GM23338 (cell line): ENCODE results near the gene SYT12. TPM values are rescaled to one million over a fixed set of nuclear protein-coding genes. Genes with fewer than 3 reads are reported as not detected.

Experiments
- CREB1 ChIP-seq: fragments of 250-450 bp; sonication (Bioruptor Pico); IDR thresholded peaks from 2 replicates; pipeline ENCODE4 v1.5.0; 2020; ENCODE audit warnings: low read depth, mild to moderate bottlenecking, moderate library complexity
- EZH2 ChIP-seq: fragments of 200-600 bp; sonication (generic); IDR thresholded peaks from one replicate; pipeline ENCODE4 v1.8.0; 2017; ENCODE audit warnings: antibody characterized with exemption, mild to moderate bottlenecking, low read depth; ENCODE audit not compliant: unreplicated experiment
- POLR2AphosphoS5 ChIP-seq: IDR thresholded peaks from 2 replicates; pipeline ENCODE4 v1.6.1; 2016; ENCODE audit warnings: antibody characterized with exemption, low read depth
- microRNA-seq: library from miRNA; unstranded; fragments of <30 nt; microRNA quantifications from one replicate; pipeline ENCODE4, GENCODE V29; 2017
- polyA plus RNA-seq: library from polyadenylated mRNA; unstranded; fragments of >200 nt; fragmentation: Nextera tagmentation; extraction: Ambion mirVana; gene quantifications from 2 replicates; pipeline ENCODE4 v1.2.1, GENCODE V29; 2016
- total RNA-seq: library from RNA; depleted of rRNA; stranded (reverse); fragments of >200 nt; shearing (Covaris generic); gene quantifications from 2 replicates; pipeline ENCODE4 v1.2.3, GENCODE V29; 2014; rRNA removed
- TF ChIP-seq, protein P1 (sequence below): IDR thresholded peaks from one replicate; pipeline ENCODE4 v1.6.1; 2018; ENCODE audit warnings: antibody characterized with exemption; ENCODE audit not compliant: unreplicated experiment
- TF ChIP-seq, protein P2 (sequence below), 2 experiments: fragments of 200-600 bp in 1 of 2; sonication (generic) in 1 of 2; conservative IDR thresholded peaks; 2 replicates each; pipeline versions ENCODE4 v1.5.1 to v1.6.1; 2016 to 2017; ENCODE audit warnings: antibody characterized with exemption in 2 of 2, low read depth in 2 of 2, mild to moderate bottlenecking in 2 of 2, moderate library complexity in 1 of 2
- TF ChIP-seq, protein P3 (sequence below): IDR thresholded peaks from 2 replicates; pipeline ENCODE4 v1.6.1; 2016; ENCODE audit warnings: antibody characterized with exemption

The SYT12 gene
- total and polyA plus RNA-seq, 2 experiments from 2014 or later = 0.92 to 2.5 TPM

DNA sequence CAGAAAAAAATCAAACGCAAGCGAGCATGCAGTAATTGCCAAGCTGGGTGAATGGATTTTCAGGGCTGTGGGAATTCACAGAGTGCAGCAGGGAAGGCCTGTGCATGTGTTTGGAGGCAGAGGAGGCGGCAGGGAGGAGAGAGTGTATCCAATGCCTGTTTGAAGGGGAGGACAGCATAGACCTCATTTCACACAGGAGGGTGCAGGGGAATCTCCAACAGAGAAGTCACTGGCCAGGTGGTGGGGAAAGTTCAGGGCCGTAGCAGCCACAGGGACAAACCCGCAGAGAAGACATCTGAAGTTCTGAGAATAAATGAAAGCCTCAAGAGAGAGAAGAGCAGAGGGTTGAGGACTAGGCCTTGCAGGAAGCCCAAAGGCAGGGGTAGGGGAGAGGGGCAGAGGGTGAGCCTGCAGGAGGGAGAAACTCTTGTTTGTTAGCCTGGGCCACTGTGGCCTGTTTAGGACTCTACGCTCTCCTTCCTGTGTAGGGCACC lies 76.9 kb downstream of the SYT12 start (continued):
- no peak for TF ChIP-seq EZH2
- TF ChIP-seq, protein P1, sequence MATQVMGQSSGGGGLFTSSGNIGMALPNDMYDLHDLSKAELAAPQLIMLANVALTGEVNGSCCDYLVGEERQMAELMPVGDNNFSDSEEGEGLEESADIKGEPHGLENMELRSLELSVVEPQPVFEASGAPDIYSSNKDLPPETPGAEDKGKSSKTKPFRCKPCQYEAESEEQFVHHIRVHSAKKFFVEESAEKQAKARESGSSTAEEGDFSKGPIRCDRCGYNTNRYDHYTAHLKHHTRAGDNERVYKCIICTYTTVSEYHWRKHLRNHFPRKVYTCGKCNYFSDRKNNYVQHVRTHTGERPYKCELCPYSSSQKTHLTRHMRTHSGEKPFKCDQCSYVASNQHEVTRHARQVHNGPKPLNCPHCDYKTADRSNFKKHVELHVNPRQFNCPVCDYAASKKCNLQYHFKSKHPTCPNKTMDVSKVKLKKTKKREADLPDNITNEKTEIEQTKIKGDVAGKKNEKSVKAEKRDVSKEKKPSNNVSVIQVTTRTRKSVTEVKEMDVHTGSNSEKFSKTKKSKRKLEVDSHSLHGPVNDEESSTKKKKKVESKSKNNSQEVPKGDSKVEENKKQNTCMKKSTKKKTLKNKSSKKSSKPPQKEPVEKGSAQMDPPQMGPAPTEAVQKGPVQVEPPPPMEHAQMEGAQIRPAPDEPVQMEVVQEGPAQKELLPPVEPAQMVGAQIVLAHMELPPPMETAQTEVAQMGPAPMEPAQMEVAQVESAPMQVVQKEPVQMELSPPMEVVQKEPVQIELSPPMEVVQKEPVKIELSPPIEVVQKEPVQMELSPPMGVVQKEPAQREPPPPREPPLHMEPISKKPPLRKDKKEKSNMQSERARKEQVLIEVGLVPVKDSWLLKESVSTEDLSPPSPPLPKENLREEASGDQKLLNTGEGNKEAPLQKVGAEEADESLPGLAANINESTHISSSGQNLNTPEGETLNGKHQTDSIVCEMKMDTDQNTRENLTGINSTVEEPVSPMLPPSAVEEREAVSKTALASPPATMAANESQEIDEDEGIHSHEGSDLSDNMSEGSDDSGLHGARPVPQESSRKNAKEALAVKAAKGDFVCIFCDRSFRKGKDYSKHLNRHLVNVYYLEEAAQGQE = no peak
- TF ChIP-seq, protein P2, sequence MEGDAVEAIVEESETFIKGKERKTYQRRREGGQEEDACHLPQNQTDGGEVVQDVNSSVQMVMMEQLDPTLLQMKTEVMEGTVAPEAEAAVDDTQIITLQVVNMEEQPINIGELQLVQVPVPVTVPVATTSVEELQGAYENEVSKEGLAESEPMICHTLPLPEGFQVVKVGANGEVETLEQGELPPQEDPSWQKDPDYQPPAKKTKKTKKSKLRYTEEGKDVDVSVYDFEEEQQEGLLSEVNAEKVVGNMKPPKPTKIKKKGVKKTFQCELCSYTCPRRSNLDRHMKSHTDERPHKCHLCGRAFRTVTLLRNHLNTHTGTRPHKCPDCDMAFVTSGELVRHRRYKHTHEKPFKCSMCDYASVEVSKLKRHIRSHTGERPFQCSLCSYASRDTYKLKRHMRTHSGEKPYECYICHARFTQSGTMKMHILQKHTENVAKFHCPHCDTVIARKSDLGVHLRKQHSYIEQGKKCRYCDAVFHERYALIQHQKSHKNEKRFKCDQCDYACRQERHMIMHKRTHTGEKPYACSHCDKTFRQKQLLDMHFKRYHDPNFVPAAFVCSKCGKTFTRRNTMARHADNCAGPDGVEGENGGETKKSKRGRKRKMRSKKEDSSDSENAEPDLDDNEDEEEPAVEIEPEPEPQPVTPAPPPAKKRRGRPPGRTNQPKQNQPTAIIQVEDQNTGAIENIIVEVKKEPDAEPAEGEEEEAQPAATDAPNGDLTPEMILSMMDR (conservative IDR thresholded peaks at IDR 0.05; ENCODE audit: low read depth in 2 of 2) = no peak
- TF ChIP-seq, protein P3, sequence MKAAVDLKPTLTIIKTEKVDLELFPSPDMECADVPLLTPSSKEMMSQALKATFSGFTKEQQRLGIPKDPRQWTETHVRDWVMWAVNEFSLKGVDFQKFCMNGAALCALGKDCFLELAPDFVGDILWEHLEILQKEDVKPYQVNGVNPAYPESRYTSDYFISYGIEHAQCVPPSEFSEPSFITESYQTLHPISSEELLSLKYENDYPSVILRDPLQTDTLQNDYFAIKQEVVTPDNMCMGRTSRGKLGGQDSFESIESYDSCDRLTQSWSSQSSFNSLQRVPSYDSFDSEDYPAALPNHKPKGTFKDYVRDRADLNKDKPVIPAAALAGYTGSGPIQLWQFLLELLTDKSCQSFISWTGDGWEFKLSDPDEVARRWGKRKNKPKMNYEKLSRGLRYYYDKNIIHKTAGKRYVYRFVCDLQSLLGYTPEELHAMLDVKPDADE = no peak
- TF ChIP-seq CREB1 (CRISPR knock-in tag) = no peak
- TF ChIP-seq POLR2AphosphoS5 = no peak

Small RNA genes within 50 kb of the gene (microRNA-seq; reads per million reads assigned to microRNA genes)
- not detected for gene MIR6860

Other genes starting within 250 kb of the SYT12 start
- gene RCE1, start 179.7 kb upstream of the SYT12 start, total RNA-seq = 44.7 and 55.1 TPM in 2 replicates
- gene RCE1, start 179.7 kb upstream of the SYT12 start, polyA plus RNA-seq = 27.7 and 27.8 TPM in 2 replicates
- gene LRFN4, start 166.1 kb upstream of the SYT12 start, total RNA-seq = 56.7 and 63.5 TPM in 2 replicates
- 9.8 and 11.1 TPM in 2 replicates for gene LRFN4, start 166.1 kb upstream of the SYT12 start, polyA plus RNA-seq
- 21.7 and 24.9 TPM in 2 replicates for gene PC, start 64.8 kb upstream of the SYT12 start, total RNA-seq
- gene PC, start 64.8 kb upstream of the SYT12 start, polyA plus RNA-seq = 18.3 and 18.9 TPM in 2 replicates
- gene C11orf86, start 47.8 kb upstream of the SYT12 start, total RNA-seq = 0.21 TPM in 1 of 2 replicates, not detected in the other
- gene C11orf86, start 47.8 kb upstream of the SYT12 start, polyA plus RNA-seq = 0.73 and 0.74 TPM in 2 replicates
- 16.2 and 16.7 TPM in 2 replicates for gene RHOD, start 33.7 kb downstream of the SYT12 start, total RNA-seq
- 12.7 and 13.8 TPM in 2 replicates for gene RHOD, start 33.7 kb downstream of the SYT12 start, polyA plus RNA-seq
- gene KDM2A, start 96.1 kb downstream of the SYT12 start, total RNA-seq = 38.0 and 54.1 TPM in 2 replicates
- 24.2 and 25.0 TPM in 2 replicates for gene KDM2A, start 96.1 kb downstream of the SYT12 start, polyA plus RNA-seq
- gene GRK2, start 243.3 kb downstream of the SYT12 start, total RNA-seq = 62.2 and 72.5 TPM in 2 replicates
- gene GRK2, start 243.3 kb downstream of the SYT12 start, polyA plus RNA-seq = 19.5 and 21.7 TPM in 2 replicates